H1 (cell line): ENCODE data around the gene ALS2CL. TPM values are rescaled to one million over a fixed set of nuclear protein-coding genes. Genes with fewer than 3 reads are reported as not detected.

Experiments
- CTCF ChIA-PET: fragments of 300-600 bp; sonication (Branson Sonifier 250); formaldehyde crosslinking; loops from one replicate; lab custom pipeline; 2021; ENCODE audit not compliant: partially characterized antibody; lab: Charles Lee
- POLR2A ChIA-PET: fragments of 300-600 bp; sonication (Branson Sonifier 250); formaldehyde crosslinking; loops from one replicate; lab custom pipeline; 2021; ENCODE audit warnings: inconsistent platforms; ENCODE audit not compliant: partially characterized antibody; lab: Charles Lee
- DNase-seq, 2 experiments: peaks; one replicate each; pipeline versions ENCODE4 v3.0.0 to v3.0.0-alpha.2; 2010 to 2022; ENCODE audit warnings: low spot score in 2 of 2, low read depth in 1 of 2, mixed read lengths in 1 of 2
- FAIRE-seq: peaks from 2 replicates; lab custom pipeline; 2011; peaks lifted over from hg19 to GRCh38; lab: Jason Lieb, UNC
- H2AFZ ChIP-seq: 2 replicates; pipeline ENCODE4 v1.8.1; 2012; ENCODE audit warnings: low read length, inconsistent platforms
- H2AK5ac ChIP-seq: 2 replicates; pipeline ENCODE4 v1.6.1; 2013; ENCODE audit warnings: low read depth, low read length
- H2BK120ac ChIP-seq: replicated peaks from 2 replicates; pipeline ENCODE3; 2013; ENCODE audit warnings: low read depth, low read length, inconsistent platforms
- H2BK12ac ChIP-seq: 2 replicates; pipeline ENCODE4 v1.6.1; 2013; ENCODE audit warnings: low read depth, low read length
- H2BK15ac ChIP-seq: 2 replicates; pipeline ENCODE4 v1.6.1; 2013; ENCODE audit warnings: low read length
- H2BK20ac ChIP-seq: 2 replicates; pipeline ENCODE4 v1.6.1; 2013; ENCODE audit warnings: low read length
- H2BK5ac ChIP-seq: 2 replicates; pipeline ENCODE4 v1.6.1; 2013; ENCODE audit warnings: low read depth, low read length
- H3K14ac ChIP-seq: 2 replicates; pipeline ENCODE4 v1.6.1; 2013; ENCODE audit warnings: inconsistent platforms; ENCODE audit not compliant: insufficient read length
- H3K18ac ChIP-seq: 2 replicates; pipeline ENCODE4 v1.6.1; 2013; ENCODE audit warnings: low read length; ENCODE audit errors: extremely low read depth
- H3K23ac ChIP-seq: 2 replicates; pipeline ENCODE4 v1.6.1; 2013; ENCODE audit warnings: inconsistent platforms; ENCODE audit not compliant: insufficient read length
- H3K23me2 ChIP-seq: 2 replicates; pipeline ENCODE4 v1.6.1; 2013; ENCODE audit warnings: low read depth, low read length
- H3K27ac ChIP-seq: 2 replicates; pipeline ENCODE4 v1.6.1; 2011; ENCODE audit warnings: low read depth, low read length, inconsistent platforms
- H3K27me3 ChIP-seq, 4 experiments: replicated peaks in 1 of 4; 1 replicate in 1 of 4; 2 replicates in 3 of 4; pipeline versions ENCODE4 v1.6.1 to v1.8.1; 2011 to 2013; ENCODE audit warnings: low read length in 3 of 4, mild to moderate bottlenecking in 3 of 4, inconsistent platforms in 2 of 4, mixed read lengths in 2 of 4, moderate library complexity in 1 of 4; ENCODE audit not compliant: control insufficient read depth in 3 of 4, insufficient read depth in 3 of 4; ENCODE audit errors: extremely low read depth in 1 of 4
- H3K36me3 ChIP-seq, 4 experiments: 2 replicates each; pipeline versions ENCODE4 v1.6.1 to v1.8.1; 2011 to 2013; ENCODE audit warnings: mild to moderate bottlenecking in 4 of 4, low read length in 3 of 4, moderate library complexity in 2 of 4, control low read depth in 1 of 4, inconsistent platforms in 1 of 4; ENCODE audit not compliant: insufficient read depth in 4 of 4, control insufficient read depth in 2 of 4
- H3K4ac ChIP-seq: replicated peaks from 2 replicates; pipeline ENCODE3; 2013; ENCODE audit warnings: low read length, low read depth, mixed read lengths, inconsistent platforms; ENCODE audit not compliant: insufficient read length
- H3K4me1 ChIP-seq, 4 experiments: replicated peaks in 1 of 4; 1 replicate in 1 of 4; 2 replicates in 3 of 4; pipeline versions ENCODE4 v1.6.1 to v1.8.1; 2011 to 2013; ENCODE audit warnings: low read length in 3 of 4, inconsistent platforms in 2 of 4, mixed read lengths in 1 of 4; ENCODE audit not compliant: insufficient read depth in 4 of 4, control insufficient read depth in 3 of 4
- H3K4me2 ChIP-seq, 2 experiments: 2 replicates each; pipeline versions ENCODE4 v1.6.1 to v1.8.1; 2011 to 2013; ENCODE audit warnings: low read depth in 2 of 2, low read length in 2 of 2, control low read depth in 1 of 2, inconsistent platforms in 1 of 2, mild to moderate bottlenecking in 1 of 2; ENCODE audit not compliant: insufficient read depth in 1 of 2
- H3K4me3 ChIP-seq, 4 experiments: fragments of 200-600, 300-600 bp in 1 of 4; sonication (generic), shearing (Covaris generic), sonication (Bioruptor Twin) in 1 of 4; 2 replicates each; pipeline versions ENCODE4 v1.5.1 to v1.8.1; 2011 to 2016; ENCODE audit warnings: low read length in 4 of 4, low read depth in 3 of 4, control low read depth in 2 of 4, inconsistent platforms in 2 of 4, mild to moderate bottlenecking in 2 of 4, mixed read lengths in 1 of 4, moderate library complexity in 1 of 4; ENCODE audit not compliant: insufficient read depth in 2 of 4; ENCODE audit errors: extremely low read depth in 1 of 4
- H3K56ac ChIP-seq: replicated peaks from 2 replicates; pipeline ENCODE3; 2013; ENCODE audit warnings: low read depth, mild to moderate bottlenecking, mixed read lengths, low read length, inconsistent platforms; ENCODE audit not compliant: insufficient read length
- H3K79me1 ChIP-seq: 2 replicates; pipeline ENCODE4 v1.6.1; 2013; ENCODE audit warnings: low read depth, low read length, control low read depth
- H3K79me2 ChIP-seq, 2 experiments: 2 replicates each; pipeline versions ENCODE4 v1.6.1 to v1.8.1; 2012 to 2013; ENCODE audit warnings: low read length in 2 of 2, mild to moderate bottlenecking in 2 of 2, inconsistent platforms in 1 of 2; ENCODE audit not compliant: insufficient read depth in 2 of 2, control insufficient read depth in 1 of 2
- H3K9ac ChIP-seq, 4 experiments: replicated peaks in 1 of 4; 1 replicate in 1 of 4; 2 replicates in 3 of 4; pipeline versions ENCODE4 v1.6.1 to v1.8.1; 2011 to 2013; ENCODE audit warnings: low read depth in 3 of 4, low read length in 3 of 4, control low read depth in 2 of 4, mild to moderate bottlenecking in 2 of 4, moderate library complexity in 2 of 4, inconsistent platforms in 1 of 4; ENCODE audit errors: extremely low read depth in 1 of 4
- H3K9me3 ChIP-seq, 2 experiments: 2 replicates each; pipeline versions ENCODE4 v1.6.1 to v1.8.1; 2012 to 2013; ENCODE audit warnings: mild to moderate bottlenecking in 2 of 2, moderate library complexity in 2 of 2, control low read depth in 1 of 2, inconsistent platforms in 1 of 2, low read depth in 1 of 2, low read length in 1 of 2, mixed read lengths in 1 of 2; ENCODE audit not compliant: insufficient read depth in 2 of 2
- H4K20me1 ChIP-seq, 2 experiments: replicated peaks in 1 of 2; 2 replicates each; pipeline versions ENCODE3 to v1.8.1; 2011 to 2013; ENCODE audit warnings: inconsistent platforms in 2 of 2, low read length in 2 of 2, mild to moderate bottlenecking in 1 of 2; ENCODE audit not compliant: insufficient read depth in 2 of 2, control insufficient read depth in 1 of 2
- H4K5ac ChIP-seq: 2 replicates; pipeline ENCODE4 v1.6.1; 2013; ENCODE audit warnings: low read length, low read depth, mixed read lengths, inconsistent platforms; ENCODE audit not compliant: insufficient read length
- H4K8ac ChIP-seq: 2 replicates; pipeline ENCODE4 v1.8.0; 2013; ENCODE audit warnings: mild to moderate bottlenecking, moderate library complexity, low read length, inconsistent platforms; ENCODE audit not compliant: insufficient read depth; ENCODE audit errors: extremely low read depth
- H4K91ac ChIP-seq: replicated peaks from 2 replicates; pipeline ENCODE3; 2013; ENCODE audit warnings: low read length, mixed read lengths, inconsistent platforms; ENCODE audit not compliant: insufficient read length
- CEBPB ChIP-seq: IDR thresholded peaks from 2 replicates; pipeline ENCODE4 v1.6.1; 2012; ENCODE audit warnings: low read depth, low read length
- EZH2 ChIP-seq: fragments of 200-600 bp; sonication (generic); IDR thresholded peaks from 2 replicates; pipeline ENCODE4 v1.7.1; 2012; ENCODE audit warnings: low read depth, mild to moderate bottlenecking, moderate library complexity, low read length, inconsistent platforms; ENCODE audit not compliant: severe bottlenecking
- HDAC6 ChIP-seq: IDR thresholded peaks from one replicate; pipeline ENCODE4 v1.7.1; 2012; ENCODE audit warnings: low read depth, mild to moderate bottlenecking, inconsistent platforms, low read length, moderate library complexity
- SP4 ChIP-seq: IDR thresholded peaks from 2 replicates; pipeline ENCODE4 v1.6.1; 2012; ENCODE audit warnings: low read length, inconsistent platforms
- SUZ12 ChIP-seq: fragments of 200-600 bp; sonication (generic); IDR thresholded peaks from 2 replicates; pipeline ENCODE4 v1.6.1; 2012; ENCODE audit warnings: mild to moderate bottlenecking, inconsistent platforms, low read length, moderate library complexity, mixed read lengths
- TEAD4 ChIP-seq: IDR thresholded peaks from 2 replicates; pipeline ENCODE4 v1.6.1; 2012; ENCODE audit warnings: low read depth, low read length, inconsistent platforms, mixed read lengths
- WGBS, 2 experiments: shearing (Covaris generic) in 1 of 2; methylation state at CpG; one replicate each; pipeline versions ENCODE4 v1.1.6 to v1.1.7; 2013 to 2015; ENCODE audit warnings: low lambda C conversion rate in 2 of 2, mixed read lengths in 2 of 2, inconsistent platforms in 1 of 2, low coverage in 1 of 2, missing lambda C conversion rate in 1 of 2; ENCODE audit not compliant: insufficient replicate concordance in 2 of 2, insufficient coverage in 1 of 2, insufficient read length in 1 of 2; ENCODE audit errors: extremely low coverage in 1 of 2, missing lambda C conversion rate in 1 of 2; 5-methylcytosine and 5-hydroxymethylcytosine counted together
- polyA plus RNA-seq, 7 experiments: library from polyadenylated mRNA; depleted of rRNA in 3 of 7; stranded (reverse) in 5 of 7; unstranded in 2 of 7; fragments of >200 nt in 5 of 7; fragments of 200-250 nt in 2 of 7; gene quantifications; 1 replicate in 5 of 7; 2 replicates in 1 of 7; 4 replicates in 1 of 7; pipeline versions ENCODE4 v1.2.1 to v1.2.3, GENCODE V29; 2011 to 2013; ENCODE audit warnings: missing spikeins in 2 of 7, mixed read lengths in 2 of 7
- total RNA-seq: library from RNA; stranded (reverse); fragmentation: NEBNext Ultra II Directional; extraction: Animal tissue kit (Norgen Biotek cat#: 25700); gene quantifications from 2 replicates; pipeline ENCODE4 v1.2.1, GENCODE V29; 2021
- TF ChIP-seq, protein P1 (sequence below): IDR thresholded peaks from 2 replicates; pipeline ENCODE4 v1.6.1; 2012; ENCODE audit warnings: low read length, inconsistent platforms
- TF ChIP-seq, protein P2 (sequence below): IDR thresholded peaks from 2 replicates; pipeline ENCODE4 v1.6.1; 2012; ENCODE audit warnings: inconsistent platforms
- TF ChIP-seq, protein P3 (sequence below): IDR thresholded peaks from 2 replicates; pipeline ENCODE4 v1.6.1; 2012; ENCODE audit warnings: inconsistent platforms

Gene ALS2CL
- total and polyA plus RNA-seq, 2 of the 8 experiments (the other 6 are each of a cell fraction or from before 2014, with no cell fraction given), result 4.8 to 5.4 TPM

DNA sequence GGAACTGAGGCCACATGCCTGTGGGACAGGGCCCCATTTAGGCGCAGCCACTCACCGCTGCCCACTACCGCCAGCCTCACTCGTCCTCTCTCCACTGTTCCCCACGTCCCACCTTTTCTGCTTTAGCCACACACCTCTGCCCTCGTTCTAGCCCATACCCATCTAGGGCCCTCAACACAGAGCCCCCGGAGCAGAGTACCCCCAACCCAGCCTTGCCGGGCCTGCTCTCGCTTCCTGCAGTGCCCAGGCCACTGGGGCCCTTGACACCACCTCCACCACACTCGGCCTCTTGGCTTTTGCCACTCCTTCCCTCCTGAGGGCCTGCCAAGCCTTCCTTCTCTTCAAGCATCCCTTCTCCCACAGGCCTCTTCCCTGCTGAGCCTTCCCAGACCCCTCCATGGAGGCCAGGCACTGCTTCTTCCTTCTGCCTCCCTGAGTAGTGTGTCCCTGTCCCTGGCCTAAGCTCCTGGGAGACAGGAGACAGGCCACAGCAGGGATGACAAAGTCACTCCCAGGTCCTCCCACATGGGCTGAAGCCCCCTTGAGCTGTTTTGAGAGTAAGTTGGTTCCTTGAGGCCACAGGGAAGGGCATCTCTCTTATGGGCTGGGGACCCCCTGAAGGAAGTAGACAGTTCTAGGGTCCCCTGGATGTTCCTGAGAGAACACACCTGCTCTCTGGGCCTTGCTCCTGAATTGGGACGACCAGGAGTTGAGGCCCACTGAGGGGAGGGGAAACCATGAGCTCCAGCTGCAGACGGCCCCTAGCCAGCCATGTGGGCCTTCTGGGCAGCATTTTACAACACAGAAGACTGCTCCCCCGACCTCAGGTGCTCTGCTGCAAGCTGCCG lies 19.8 kb upstream of the ALS2CL start:
- H3K4me2 ChIP-seq, result no peak overlapping the region
- H3K36me3 ChIP-seq, result no peaks in the 10 kb centered on the region; a peak in 1 of 8 replicates
- no peak overlapping the region for H3K4me3 ChIP-seq
- no peak overlapping the region for H3K27ac ChIP-seq
- no peak for FAIRE-seq
- no peak overlapping the region for H3K56ac ChIP-seq
- peaks cover 0 to 3% of the 10 kb centered on the region in 2 experiments for H4K20me1 ChIP-seq
- H3K23ac ChIP-seq, result no peak overlapping the region
- H3K4ac ChIP-seq, result no peak overlapping the region
- no peak overlapping the region for H2BK20ac ChIP-seq
- no peak overlapping the region for H4K91ac ChIP-seq
- no peaks in the 10 kb centered on the region for H3K79me1 ChIP-seq
- no peaks in the 10 kb centered on the region; a peak in 2 of 7 replicates for H3K4me1 ChIP-seq
- no peak overlapping the region for H4K8ac ChIP-seq
- H2BK5ac ChIP-seq, result no peak overlapping the region; the same call in 1 of the 2 replicates
- H3K14ac ChIP-seq, result no peak overlapping the region
- H4K5ac ChIP-seq, result no peak overlapping the region
- H3K9me3 ChIP-seq, result no peaks in the 10 kb centered on the region; a peak in 1 of 4 replicates
- H2AFZ ChIP-seq, result no peak overlapping the region
- H2BK15ac ChIP-seq, result no peak overlapping the region
- 83% methylated on average over 13 of the region's 14 CpGs; no CpG with 5 or more reads in 1 of the 2 experiments for WGBS, 2 experiments
- H3K18ac ChIP-seq, result no peak overlapping the region
- H3K9ac ChIP-seq, result no peak overlapping the region; a peak in 1 of 7 replicates
- no peak overlapping the region for H2BK120ac ChIP-seq
- no peak overlapping the region for H2AK5ac ChIP-seq
- H2BK12ac ChIP-seq, result no peak overlapping the region
- no peaks in the 10 kb centered on the region for H3K23me2 ChIP-seq
- no peaks in the 10 kb centered on the region; a peak in 2 of 7 replicates for H3K27me3 ChIP-seq
- CTCF ChIA-PET, result interaction anchor here (0.8 to 6.3 kb wide), 6 partner anchors 7 to 216 kb away, joined by 3 to 22 read pairs (median 6); partner anchors contain the start of gene ALS2CL
- POLR2A ChIA-PET, result interaction anchor here (0.5 kb wide), 1 partner anchor 50 kb away, joined by 3 read pairs; no protein-coding TSS in a partner anchor
- H3K79me2 ChIP-seq, result no peaks in the 10 kb centered on the region
- no peak for DNase-seq
- TF ChIP-seq, protein P1, sequence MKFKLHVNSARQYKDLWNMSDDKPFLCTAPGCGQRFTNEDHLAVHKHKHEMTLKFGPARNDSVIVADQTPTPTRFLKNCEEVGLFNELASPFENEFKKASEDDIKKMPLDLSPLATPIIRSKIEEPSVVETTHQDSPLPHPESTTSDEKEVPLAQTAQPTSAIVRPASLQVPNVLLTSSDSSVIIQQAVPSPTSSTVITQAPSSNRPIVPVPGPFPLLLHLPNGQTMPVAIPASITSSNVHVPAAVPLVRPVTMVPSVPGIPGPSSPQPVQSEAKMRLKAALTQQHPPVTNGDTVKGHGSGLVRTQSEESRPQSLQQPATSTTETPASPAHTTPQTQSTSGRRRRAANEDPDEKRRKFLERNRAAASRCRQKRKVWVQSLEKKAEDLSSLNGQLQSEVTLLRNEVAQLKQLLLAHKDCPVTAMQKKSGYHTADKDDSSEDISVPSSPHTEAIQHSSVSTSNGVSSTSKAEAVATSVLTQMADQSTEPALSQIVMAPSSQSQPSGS, result no peak
- TF ChIP-seq EZH2 (no peak), HDAC6 (no peak), TEAD4 (no peak), SUZ12 (no peak; the same call in 1 of the 2 replicates), SP4 (no peak), CEBPB (no peak)
- TF ChIP-seq, protein P2, sequence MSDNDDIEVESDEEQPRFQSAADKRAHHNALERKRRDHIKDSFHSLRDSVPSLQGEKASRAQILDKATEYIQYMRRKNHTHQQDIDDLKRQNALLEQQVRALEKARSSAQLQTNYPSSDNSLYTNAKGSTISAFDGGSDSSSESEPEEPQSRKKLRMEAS, result no peak
- TF ChIP-seq, protein P3, sequence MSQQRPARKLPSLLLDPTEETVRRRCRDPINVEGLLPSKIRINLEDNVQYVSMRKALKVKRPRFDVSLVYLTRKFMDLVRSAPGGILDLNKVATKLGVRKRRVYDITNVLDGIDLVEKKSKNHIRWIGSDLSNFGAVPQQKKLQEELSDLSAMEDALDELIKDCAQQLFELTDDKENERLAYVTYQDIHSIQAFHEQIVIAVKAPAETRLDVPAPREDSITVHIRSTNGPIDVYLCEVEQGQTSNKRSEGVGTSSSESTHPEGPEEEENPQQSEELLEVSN, result no peak
